22Rv1 (cell line): ENCODE data around the gene SNX10.

ENCODE experiments used
- H3K27ac ChIP-seq: fragments of 450-650 bp; 2 replicates; pipeline ENCODE4 v1.5.1; 2017
- CTCF ChIP-seq: fragments of 450-650 bp; IDR thresholded peaks from 2 replicates; pipeline ENCODE4 v1.5.1; 2017; ENCODE audit warnings: mild to moderate bottlenecking
- ZFX ChIP-seq: fragments of 450-650 bp; IDR thresholded peaks from 2 replicates; pipeline ENCODE4 v1.6.1; 2017; ENCODE audit warnings: antibody characterized with exemption, borderline replicate concordance

The SNX10 gene

GRCh38 chr7:26328498-26329390, 37.1 kb downstream of the SNX10 start:
- TF ChIP-seq CTCF (no peak), ZFX (no peak)
- H3K27ac ChIP-seq, result no peak overlapping the region

DNA sequence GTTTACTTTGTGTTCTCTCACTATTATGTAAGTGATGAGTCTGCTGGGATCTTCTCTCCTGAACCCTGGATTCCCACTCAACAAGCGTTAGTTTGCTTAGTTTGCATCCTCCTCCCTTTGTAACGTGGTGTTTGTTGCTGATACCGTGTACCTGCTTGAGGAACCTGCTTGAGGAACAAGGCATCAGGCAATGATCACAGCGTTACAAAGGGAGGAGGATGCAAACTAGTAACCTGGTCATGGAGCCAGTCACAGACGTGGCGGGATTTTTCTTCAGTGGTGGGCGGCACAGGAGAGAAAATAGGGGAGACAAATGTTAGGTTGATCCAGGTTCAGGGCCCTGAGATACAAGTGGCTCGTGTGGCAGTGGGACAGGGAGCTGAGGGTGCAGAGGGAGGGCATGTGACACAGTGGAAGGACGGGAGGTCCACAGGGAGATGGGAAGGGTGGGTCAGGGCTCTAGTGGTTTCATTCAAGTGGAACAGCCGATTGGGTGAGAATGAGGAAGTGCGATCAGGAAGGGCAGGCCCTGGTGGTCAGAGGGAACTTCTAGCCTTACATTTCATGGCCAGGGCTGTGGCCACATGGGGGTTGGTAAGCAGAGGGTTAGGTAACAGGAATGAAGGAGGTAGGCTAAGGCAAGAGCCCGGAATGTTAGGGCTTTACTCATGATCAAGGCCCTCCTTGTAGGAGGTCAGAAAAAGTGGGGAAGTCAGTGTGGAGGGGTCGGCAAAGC, 38.0 kb downstream of the SNX10 start:
- no peak overlapping the region for H3K27ac ChIP-seq
- TF ChIP-seq CTCF (no peak), ZFX (no peak)

GRCh38 chr7:26331113-26331512, 39.5 kb downstream of the SNX10 start:
- no peak overlapping the region for H3K27ac ChIP-seq

GRCh38 chr7:26331789-26332188, 40.1 kb downstream of the SNX10 start:
- no peak for TF ChIP-seq CTCF
- no peak for TF ChIP-seq ZFX
- no peak overlapping the region for H3K27ac ChIP-seq

More at GRCh38 chr7:26331113-26331512, 39.5 kb downstream of the SNX10 start:
- TF ChIP-seq CTCF (no peak), ZFX (no peak)

GRCh38 chr7:26332698-26333097, 41.0 kb downstream of the SNX10 start:
- no peak overlapping the region for H3K27ac ChIP-seq
- TF ChIP-seq ZFX (no peak), CTCF (no peak)

DNA sequence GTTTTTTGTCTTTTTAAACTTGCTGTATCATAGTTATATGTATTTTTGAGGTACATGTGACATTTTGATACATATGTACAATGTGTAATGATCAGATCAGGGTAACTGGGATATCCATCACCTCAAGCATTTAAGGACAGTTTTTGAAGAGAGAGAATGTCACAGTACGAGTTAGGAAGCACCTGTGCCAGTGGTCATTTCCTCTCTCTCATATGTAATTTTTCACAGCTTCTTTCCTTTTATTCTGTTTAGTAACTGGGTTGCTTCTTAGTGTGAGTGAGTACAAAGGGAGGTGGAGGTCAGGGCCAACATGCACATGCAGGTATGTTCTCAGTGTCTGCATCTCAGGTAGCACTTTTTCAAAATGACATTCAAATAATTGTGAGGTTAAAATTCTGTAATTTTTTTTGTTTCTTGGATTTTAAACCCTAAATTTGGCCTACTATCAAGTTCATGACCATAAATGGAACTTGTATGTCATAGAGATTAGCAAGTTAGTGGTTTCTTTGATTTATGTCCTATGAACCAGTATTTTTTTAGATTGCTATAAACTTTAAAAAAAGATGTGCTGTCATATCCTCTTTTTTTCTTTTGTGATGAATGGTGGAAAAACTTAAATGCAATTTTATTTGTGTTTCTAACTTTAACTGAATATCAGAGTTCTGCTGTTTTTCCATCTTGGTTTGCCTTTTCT, 42.7 kb downstream of the SNX10 start:
- TF ChIP-seq CTCF, result no peak
- no peak overlapping the region for H3K27ac ChIP-seq
